Stimulated activated CD8-positive, alpha-beta memory T cell treated with anti-CD3 and anti-CD28 coated beads, Interleukin-12 subunit alpha, Interleukin-12 subunit beta, amount 100 ng/mL, for 1 hour (primary cell): Measurements from ENCODE around the gene GMEB2.
"Not testable (repeated sequence)": the region's sequence is repeated elsewhere in the genome, so short reads cannot be mapped to it uniquely, and the experiment has no call there.

Experiments
- DNase-seq: peaks from one replicate; pipeline ENCODE4 v3.0.0-alpha.2; 2020; ENCODE audit warnings: low read depth

Gene GMEB2

DNA sequence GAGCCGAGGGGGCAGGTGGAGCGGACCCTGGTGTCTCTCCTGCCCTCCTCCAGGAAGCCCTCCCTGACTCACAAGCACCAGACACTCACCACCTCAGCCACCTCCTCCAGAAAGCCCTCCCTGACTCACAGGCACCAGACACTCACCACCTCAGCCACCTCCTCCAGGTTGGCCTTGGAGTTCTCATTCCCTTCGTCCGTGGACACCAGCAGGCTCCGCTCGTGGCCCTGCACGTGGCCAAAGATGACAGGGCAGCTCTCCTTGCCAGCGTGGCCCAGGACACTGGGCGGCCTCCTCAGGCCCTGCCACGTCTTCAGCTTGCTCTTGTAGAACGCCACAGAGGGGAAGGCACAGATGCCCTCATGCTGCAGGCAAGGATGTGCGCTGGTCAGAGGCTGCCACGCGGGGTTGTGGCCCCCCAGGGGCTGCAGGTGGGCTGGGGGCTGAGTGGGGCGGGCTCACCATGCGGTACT is 66.5 kb downstream of the GMEB2 start:
- no peak for DNase-seq

DNA sequence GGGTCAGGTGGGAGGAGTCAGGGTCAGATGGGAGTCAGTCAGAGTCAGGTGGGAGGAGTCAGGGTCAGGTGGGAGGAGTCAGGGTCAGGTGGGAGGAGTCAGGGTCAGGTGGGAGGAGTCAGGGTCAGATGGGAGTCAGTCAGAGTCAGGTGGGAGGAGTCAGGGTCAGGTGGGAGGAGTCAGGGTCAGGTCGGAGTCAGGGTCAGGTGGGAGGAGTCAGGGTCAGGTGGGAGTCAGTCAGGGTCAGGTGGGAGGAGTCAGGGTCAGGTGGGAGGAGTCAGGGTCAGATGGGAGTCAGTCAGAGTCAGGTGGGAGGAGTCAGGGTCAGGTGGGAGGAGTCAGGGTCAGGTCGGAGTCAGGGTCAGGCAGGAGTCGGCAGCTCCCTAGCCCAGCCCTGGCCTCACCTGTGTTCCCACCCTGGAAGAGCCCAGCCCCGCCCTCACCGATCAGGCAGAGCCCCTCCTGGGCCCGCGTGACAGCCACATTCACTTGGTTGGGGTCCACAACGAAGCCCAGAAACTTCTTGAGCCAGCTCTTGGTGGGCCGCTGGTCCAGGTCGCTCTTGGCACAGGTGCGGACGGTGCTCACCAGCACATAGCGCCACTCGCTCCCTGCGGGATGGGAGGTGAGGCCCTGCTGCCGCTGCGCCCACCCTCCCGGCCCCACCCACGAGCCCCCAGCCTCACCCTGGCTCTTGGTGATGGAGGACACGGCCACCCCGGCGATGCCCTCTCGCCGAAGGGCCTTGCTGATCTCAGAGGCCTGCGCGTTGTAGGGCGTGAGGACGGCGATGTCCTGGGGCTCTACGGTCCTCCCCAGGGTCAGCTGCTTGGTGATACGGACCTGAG is 67.2 kb downstream of the GMEB2 start:
- not testable (repeated sequence) for DNase-seq

DNA sequence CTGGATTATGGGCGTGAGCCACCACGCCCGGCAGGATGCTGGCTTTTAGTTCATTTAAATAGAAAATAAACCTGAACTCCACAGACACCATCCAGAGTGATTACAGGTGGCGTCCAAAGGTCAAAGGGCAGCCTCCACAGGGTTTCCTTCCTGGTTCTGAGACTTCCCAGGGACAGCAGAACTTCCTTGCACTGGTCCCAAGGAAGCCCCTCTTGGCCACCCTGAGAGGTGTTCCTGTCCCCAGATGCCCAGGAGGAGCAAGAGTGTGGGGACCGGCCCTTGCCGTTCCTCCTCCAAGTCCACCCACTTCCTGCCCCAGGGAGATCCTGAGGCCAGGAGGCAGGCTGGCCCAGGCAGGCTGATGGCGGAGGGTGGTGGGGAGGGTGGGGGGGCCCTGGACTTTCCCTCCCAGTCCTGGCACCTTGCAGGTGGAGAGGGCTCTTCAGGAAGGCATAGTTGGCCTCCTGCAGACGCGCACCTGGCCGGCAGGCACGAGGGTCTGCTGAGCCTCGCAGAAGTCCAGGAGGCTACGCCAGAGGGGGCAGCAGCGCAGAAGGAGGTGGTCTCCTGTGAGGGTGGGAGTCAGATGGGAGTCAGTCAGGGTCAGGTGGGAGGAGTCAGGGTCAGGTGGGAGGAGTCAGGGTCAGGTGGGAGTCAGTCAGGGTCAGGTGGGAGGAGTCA is 68.0 kb downstream of the GMEB2 start:
- no peak for DNase-seq

DNA sequence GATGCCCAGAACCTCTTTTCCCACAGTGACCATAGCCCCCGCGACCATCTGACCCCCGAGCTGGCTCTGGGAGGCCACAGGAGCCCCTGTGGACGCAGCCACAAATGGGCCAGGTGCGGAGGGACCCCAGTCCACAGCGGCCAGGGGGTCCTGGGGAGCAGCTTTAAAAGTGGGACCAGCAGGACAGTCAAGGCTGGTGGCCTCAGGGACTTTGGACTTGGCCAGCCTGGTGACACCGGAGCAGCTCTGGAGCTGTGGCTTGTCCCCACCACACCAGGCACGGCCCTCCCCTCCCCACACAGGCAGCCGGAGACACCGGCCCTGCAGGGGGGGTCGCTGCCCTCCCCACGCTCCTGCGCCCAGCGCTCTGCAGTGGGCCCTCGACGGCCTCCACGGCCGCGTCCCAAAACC is 69.4 kb downstream of the GMEB2 start:
- DNase-seq, result no peak

DNA sequence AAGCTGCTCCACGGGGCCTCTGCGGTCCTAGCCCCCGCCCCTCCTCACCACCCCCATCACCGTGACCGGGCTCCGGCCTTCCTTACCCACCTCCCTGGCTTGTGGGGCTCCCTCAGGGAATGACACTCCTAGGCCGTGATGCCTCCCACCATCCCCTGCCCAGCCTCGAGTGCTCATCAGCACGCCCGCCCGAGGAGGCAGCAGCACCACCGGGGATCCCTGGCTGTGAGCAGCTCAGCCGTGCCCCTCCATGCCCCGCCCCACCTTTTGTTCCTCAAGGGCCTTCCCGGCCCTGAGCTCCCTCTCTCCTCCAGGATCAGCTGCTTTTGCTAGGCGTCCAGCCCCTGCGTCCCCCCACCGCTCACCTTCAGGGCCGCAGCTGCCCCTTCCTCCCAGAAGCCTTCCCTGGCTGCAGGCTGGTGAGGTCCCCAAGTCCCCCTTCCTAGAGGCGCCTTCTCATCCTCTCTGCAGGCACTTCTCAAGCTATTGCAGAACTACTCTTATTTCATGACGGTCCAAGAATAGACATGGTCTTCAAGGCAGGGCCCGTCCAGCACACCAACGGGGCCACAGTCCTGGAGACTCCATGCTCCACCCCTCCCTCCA is 69.9 kb downstream of the GMEB2 start:
- no peak for DNase-seq

DNA sequence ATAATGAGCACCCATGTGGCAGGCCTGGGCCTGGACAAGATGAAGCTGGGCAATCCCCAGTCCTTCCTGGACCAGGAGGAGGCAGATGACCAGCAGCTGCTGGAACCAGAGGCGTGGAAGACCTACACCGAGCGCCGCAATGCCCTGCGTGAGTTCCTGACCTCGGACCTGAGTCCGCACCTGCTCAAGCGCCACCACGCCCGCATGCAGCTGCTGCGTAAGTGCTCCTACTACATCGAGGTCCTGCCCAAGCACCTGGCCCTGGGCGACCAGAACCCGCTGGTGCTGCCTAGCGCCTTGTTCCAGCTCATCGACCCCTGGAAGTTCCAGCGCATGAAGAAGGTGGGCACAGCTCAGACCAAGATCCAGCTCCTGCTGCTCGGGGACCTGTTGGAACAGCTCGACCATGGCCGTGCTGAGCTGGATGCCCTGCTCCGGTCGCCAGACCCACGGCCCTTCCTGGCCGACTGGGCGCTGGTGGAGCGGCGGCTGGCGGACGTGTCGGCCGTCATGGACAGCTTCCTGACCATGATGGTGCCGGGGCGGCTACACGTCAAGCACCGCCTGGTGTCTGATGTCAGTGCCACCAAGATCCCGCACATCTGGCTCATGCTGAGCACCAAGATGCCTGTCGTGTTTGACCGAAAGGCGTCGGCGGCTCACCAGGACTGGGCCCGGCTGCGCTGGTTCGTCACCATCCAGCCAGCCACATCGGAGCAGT is 71.1 kb downstream of the GMEB2 start:
- no peak for DNase-seq

DNA sequence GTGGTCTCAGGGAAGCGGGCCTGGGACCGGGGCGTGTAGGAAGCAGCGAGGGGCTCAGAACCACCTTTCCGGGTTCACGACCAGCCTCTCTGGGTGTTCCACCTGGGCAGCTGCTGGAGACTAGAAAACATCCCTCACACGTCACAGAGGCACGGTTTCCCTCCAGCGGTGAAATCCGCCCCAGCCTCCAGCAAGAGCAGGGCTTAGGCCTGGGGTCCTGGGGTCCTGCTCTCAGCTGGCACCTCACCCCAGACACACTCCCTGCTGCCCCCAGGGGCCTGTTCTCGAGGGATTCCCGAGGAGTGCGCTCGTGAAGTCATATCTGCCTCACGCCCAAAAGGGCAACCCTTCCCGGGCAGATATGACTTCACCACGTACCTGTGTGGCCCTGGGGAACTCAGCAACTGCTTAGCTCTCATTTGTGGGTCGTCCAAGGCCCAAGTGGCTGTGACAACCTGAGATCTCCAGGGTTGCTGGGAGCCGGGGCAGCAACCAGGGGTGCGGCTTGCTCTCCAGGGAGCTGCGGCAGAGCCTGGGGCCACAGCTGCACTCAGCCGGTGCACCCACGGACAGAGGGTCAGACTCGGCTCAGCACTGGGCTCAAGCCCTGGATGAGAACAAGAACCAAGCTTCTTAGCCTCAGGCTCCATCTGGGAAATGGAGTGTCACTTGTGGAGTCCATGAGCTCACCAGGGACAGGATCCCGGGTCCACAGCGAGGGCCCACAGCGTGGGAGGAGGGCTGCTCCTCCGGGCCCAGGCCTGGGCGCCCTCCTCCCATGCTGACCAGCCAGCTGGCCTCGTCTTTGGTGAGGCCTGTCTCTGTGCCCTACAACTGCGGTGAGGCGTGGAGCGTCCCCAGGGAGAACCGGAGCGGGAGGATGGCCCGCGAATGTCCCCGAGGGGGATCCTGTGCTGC is 72.3 kb downstream of the GMEB2 start:
- DNase-seq, result no peak

DNA sequence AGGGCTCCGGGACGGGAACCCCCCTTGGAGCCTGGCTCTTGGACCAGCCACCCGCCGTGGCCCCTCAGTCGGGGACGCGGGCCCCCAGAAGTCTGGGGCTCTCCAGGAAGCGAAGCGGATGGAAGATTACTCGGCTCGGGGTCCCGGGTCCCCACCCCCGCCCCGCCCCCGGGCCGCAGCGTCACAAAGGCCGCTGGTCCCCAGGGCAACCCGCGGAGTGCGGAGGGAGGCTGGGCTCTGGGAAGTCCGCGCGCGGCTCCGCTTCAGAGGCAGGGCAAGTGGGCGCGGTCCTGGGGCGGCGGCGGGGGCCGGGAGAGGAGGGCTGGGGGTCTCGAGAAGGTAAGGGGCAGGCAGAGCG is 73.0 kb downstream of the GMEB2 start, which contains the start of gene FNDC11:
Gene FNDC11, plus strand, starts transcription at position 227 of the 358 bp plus-strand sequence. CDS start 1,505 bp downstream, outside the sequence.
- no peak for DNase-seq

DNA sequence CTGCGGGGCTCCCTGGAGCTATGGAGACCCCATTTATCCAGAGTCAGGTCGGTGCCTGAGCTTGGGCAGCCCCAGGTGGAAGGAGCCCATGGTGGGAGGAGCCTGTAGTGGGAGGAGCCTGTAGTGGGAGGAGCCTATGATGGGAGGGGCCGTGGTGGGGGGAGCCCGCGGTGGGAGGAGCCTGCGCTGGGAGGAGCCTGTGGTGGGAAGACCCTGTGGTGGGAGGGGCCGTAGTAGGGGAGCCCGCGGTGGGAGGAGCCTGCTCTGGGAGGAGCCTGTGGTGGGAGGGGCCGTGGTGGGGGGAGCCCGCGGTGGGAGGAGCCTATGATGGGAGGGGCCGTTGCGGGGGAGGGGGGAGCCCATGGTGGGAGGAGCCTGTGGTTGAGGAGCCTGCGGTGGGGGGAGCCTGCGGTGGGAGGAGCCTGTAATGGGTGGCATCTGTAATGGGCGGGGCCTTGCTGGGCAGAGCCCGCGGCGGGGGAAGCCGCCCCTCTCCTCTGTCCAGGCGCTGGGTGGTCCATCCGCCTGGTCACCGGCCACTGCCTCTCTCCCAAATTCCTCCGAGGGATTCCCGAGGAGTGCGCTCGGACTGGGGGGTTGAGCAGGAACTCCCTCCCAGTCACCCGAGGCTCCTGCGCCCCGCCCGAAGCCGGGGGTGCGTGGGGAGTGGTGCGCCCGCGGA is 73.5 kb downstream of the GMEB2 start:
- DNase-seq, result peak; percentile 77

DNA sequence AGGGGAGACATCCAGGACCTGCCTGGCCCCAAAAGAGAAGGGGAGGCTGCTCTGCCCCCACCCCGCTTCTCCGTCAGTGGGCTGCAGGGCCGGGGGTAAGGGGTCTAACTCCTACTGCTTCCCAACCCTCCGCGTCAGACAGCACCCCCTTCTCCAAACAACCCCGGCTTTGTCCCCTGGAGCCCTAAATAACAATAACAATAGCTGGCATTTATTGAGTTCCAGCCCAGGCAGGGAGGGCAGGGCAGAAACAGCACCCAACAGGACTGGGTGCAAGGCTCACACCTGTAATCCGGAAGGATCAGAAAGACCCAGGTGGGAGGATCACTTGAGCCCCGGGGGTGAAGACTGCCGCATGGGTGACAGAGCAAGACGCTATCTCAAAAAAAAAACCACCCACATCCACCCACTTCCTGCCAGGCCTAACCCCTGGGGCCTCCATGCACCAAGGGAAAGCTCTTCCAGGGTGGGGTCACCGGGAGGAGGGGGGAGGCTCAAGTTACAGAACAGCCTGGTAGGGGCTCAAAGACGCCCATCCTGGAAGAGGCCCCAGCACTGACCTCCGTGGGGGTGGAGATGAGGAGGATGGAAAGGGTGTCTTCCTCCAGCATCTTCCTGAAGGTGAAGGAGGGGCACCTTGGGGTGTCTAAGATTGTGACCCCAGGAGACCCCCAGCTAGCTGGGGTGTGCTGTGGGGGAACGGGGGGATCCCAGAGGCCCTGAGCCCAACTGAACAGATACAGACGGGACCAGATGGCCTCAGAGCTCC is 74.2 kb downstream of the GMEB2 start:
- DNase-seq, result no peak

DNA sequence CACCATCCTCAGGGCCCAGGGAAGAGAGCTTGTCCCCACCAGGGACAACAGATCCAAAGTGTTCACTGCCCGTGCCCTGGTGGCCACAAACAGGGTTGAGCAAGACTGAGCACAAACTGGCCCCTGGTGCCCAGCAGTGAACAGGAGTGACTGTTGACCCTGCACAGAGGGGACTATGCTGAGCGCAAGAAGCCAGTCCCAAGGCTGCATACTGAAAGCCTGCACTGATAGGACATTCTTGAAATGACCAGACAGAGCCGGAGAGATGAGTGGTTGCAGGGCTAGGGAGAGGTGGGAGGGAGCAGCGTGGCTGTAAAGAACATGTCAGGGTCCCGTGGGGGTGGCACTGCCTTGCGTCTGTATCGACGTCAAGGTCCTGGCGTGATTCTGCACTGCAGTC is 75.8 kb downstream of the GMEB2 start:
- DNase-seq, result no peak

DNA sequence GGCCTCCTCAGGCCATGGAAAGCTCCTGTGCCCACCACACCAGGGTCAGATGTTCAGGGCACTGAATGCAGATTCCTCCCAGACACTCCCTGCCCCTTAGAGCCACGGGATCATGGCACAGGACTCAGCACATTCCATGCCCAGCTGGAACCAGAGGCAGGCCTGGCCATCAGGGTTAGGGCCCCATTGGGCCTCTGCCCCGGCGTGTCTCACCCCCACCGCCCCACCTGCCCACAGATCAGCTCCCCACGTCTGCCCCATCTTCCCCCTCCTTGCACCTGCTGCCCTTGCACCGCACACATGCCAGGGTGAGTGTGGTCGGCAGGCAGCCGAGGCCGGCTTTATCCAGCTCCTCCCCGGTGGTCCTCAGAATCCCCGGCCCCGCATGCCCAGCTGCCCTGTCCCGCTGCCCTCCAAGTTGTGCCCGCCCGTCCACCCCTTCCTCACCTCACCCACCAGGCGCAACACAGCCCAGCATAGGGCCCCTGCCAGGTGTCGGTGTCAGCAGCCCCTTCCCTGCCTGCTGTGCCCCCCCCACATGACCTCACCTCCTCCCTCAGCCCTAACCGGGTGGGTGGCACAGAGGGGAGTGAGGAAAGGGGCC is 77.1 kb downstream of the GMEB2 start:
- no peak for DNase-seq

DNA sequence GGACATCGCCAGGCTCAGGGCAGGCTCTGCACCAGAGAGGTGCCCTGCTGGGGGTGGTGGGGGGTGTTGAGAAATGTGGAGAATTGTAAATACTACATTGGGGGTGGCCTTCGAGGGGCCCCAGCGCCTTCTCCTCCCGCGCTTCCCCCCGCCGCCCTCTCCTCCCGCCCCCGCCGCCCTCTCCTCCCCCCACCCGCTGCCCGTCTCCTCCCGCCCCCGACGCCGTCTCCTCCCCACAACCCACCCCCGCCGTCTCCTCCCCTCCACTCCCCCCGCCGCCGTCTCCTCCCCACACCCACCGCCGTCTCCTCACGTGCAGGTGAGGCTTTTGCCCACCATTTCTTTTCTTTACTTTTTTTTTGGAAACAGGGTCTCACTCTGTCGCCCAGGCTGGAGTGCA is 77.9 kb downstream of the GMEB2 start:
- no peak for DNase-seq

DNA sequence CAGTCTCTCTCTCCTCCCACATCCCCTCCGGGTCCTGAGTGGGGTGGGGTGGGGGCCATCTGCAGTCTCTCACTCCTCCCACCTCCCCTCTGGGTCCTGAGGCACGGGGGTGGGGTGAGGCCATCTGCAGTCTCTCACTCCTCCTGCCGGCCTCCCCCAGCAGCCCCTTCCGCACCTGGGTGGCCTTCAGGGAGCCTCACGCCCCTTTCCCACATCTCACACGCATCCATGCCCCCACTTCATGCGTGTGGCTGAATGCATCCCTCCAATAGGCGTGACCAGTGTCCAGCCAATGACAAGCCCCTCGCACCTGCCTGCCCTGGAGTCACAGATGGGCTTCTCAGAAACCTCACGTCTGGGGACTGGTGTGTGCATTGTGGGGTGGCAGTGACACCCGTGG is 78.4 kb downstream of the GMEB2 start:
- DNase-seq, result no peak

DNA sequence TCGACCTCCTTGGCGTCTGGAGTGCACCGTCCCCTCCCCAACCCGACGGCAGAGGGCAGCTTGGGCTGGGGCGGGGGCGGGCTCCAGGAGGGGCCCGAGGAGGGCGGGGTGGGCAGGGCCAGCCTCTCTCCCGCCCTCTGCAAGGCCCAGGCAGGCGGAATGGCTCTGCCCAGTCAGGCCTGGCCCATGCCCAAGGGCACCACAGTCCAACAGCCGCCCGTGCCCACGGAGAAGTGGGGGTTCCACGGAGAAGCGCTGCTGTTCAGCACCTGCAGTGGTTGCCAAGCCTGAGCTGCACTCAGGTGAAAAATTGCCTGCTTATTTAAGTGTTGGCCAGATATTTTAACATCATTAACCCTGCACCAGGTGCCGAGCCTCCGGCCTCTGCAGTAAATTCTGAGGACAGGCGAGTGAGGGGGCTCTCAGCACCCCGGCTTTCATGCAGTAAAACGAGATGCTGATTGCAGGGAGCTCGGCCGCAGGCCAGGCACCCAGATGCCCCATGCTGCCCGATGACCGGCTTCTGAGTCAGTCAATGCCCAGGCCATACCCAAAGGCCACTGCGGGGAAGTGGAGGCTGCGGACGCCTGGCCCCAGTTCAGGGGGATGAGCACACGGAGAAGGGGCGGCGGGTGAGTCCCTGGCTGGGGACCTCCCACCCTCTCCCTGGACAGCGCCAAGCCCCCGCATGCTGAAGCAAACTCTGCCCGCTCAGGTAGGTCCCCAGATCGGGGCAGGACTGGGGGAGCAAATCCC is 79.0 kb downstream of the GMEB2 start, which contains the start of gene SRMS:
Gene SRMS, minus strand, starts transcription at position 25 of the 756 bp plus-strand sequence. CDS start 286 bp downstream, outside the sequence.
- no peak for DNase-seq

DNA sequence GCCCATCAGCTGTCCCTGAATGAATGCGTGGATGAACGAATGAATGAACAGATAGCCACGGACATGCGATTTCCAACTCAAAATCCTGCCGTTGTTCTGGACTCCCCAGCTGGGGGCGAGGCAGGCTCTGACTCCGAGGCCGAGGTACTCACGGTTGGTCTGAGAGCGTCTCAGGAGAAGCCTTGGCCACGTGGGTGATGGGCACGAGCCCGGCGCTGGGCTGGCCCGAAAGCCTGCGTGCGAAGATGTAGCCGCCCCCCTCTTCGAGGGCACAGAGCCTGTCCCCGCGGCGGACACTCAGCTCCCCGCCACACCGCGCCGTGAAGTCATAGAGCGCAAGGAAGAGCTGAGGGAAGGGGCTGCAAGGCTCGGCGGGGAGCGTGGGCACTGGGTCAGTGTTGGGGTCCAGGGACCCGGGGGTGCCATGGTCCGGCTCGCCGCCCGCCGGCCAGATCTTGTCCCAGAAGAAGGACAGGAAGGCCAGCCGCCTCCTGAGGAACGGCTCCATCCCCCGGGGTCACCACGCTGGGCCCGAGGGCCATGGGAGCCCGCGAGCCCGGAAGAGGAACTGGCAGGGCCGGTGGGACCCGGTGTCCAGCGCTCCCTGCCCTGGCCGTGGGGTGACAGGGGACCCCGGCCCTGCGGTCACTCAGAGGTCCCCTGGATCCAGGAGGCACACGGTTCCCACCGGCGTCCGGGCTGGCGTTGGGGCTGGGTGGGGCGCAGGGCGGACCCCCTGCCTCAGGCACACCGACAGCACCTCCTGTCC is 79.8 kb downstream of the GMEB2 start:
- no peak for DNase-seq

DNA sequence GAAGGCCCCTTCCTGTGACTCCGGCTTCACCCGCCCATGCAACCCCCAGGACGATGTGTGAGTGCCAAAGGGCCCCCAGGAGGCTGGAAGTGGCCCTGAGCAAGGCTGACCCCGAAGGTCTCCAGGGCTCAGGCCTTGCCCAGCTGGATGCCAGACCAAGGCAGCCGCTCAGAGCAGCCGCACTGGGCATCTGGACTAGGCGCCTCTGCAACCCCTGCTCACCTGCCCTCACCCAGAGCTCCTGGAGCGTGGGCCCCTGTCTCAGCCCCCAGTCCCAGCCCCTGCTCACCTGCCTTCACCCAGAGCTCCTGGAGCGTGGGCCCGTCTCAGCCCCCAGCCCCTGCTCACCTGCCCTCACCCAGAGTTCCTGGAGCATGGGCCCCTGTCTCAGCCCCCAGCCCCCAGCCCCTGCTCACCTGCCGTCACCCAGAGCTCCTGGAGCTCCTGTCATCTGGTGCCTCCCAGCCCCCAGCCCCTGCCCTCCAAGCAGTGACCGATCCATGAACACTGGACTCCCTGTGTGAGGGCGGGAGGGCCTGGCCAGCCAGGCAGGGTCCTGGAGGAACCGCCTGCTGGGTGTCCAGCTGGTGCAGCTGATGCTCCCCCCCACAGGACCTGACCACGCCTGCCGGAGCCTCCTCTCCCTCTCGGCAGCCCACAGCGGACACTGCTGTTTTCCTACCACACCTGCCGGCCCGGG is 80.5 kb downstream of the GMEB2 start:
- DNase-seq, result no peak
